ENCODE results near the gene TMEM18.

Gene TMEM18

GRCh38 chr2:650343-651310, 26.6 kb downstream of the TMEM18 start:
- H3K4me3 ChIP-seq (replicated peaks; ENCODE audit: low read depth, low read length): no peak overlapping the region
- no peak for TF ChIP-seq CTCF (IDR thresholded peaks at IDR 0.05; ENCODE audit: low read depth, low read length, missing control alignments)
- no peak for DNase-seq (ENCODE audit: extremely low read depth, low read depth)

GRCh38 chr2:649426-650342, 27.5 kb downstream of the TMEM18 start:
- DNase-seq (ENCODE audit: extremely low read depth, low read depth): no peak
- no peak for TF ChIP-seq CTCF (IDR thresholded peaks at IDR 0.05; ENCODE audit: low read depth, low read length, missing control alignments)
- H3K4me3 ChIP-seq (replicated peaks; ENCODE audit: low read depth, low read length): no peak overlapping the region

GRCh38 chr2:648476-649424, 28.5 kb downstream of the TMEM18 start:
- H3K4me3 ChIP-seq (replicated peaks; ENCODE audit: low read depth, low read length): no peak overlapping the region
- no peak for TF ChIP-seq CTCF (IDR thresholded peaks at IDR 0.05; ENCODE audit: low read depth, low read length, missing control alignments)
- no peak for DNase-seq (ENCODE audit: extremely low read depth, low read depth)

GRCh38 chr2:647691-648231, 29.4 kb downstream of the TMEM18 start:
- DNase-seq (ENCODE audit: extremely low read depth, low read depth): no peak
- H3K4me3 ChIP-seq (replicated peaks; ENCODE audit: low read depth, low read length): no peak overlapping the region
- no peak for TF ChIP-seq CTCF (IDR thresholded peaks at IDR 0.05; ENCODE audit: low read depth, low read length, missing control alignments)

- DNase-seq (ENCODE audit: extremely low read depth, low read depth): no peak
- no peak for TF ChIP-seq CTCF (IDR thresholded peaks at IDR 0.05; ENCODE audit: low read depth, low read length, missing control alignments)
- H3K4me3 ChIP-seq (replicated peaks; ENCODE audit: low read depth, low read length): no peak overlapping the region
Observed at GRCh38 chr2:647003-647560, 30.1 kb downstream of the TMEM18 start.

Data from HFF-Myc (cell line).